HepG2 (cell line): ENCODE measurements around the gene PDS5B. TPM values are rescaled to one million over a fixed set of nuclear protein-coding genes. Genes with fewer than 3 reads are reported as not detected.

Experiments
- ADNP ChIP-seq: sonication (generic); formaldehyde crosslinking; IDR thresholded peaks from 2 replicates; pipeline ENCODE4 v1.4.0; 2020; ENCODE audit warnings: missing genetic modification reagents
- PPARG ChIP-seq: conservative IDR thresholded peaks from 2 replicates; pipeline ENCODE4 v1.6.1; 2016; ENCODE audit warnings: missing biosample characterization, missing genetic modification reagents
- THAP11 ChIP-seq: IDR thresholded peaks from 2 replicates; pipeline ENCODE4 v1.6.1; 2016; ENCODE audit warnings: missing biosample characterization, missing genetic modification reagents
- ZBTB3 ChIP-seq: sonication (generic); formaldehyde crosslinking; IDR thresholded peaks from 2 replicates; pipeline ENCODE4 v1.4.0; 2020; ENCODE audit warnings: low read depth, mild to moderate bottlenecking, moderate library complexity, missing genetic modification reagents, borderline replicate concordance
- ZIK1 ChIP-seq: sonication (generic); formaldehyde crosslinking; IDR thresholded peaks from 2 replicates; pipeline ENCODE4 v1.5.0; 2020; ENCODE audit warnings: mild to moderate bottlenecking, low read depth, missing genetic modification reagents, borderline replicate concordance
- ZNF788 ChIP-seq: sonication (generic); formaldehyde crosslinking; IDR thresholded peaks from 2 replicates; pipeline ENCODE4 v1.5.0; 2020; ENCODE audit warnings: mild to moderate bottlenecking, missing genetic modification reagents, borderline replicate concordance
- ZSCAN22 ChIP-seq: sonication (generic); formaldehyde crosslinking; IDR thresholded peaks from 2 replicates; pipeline ENCODE4 v1.4.0; 2020; ENCODE audit warnings: mild to moderate bottlenecking, missing genetic modification reagents
- polyA plus RNA-seq, 8 experiments: library from polyadenylated mRNA; depleted of rRNA in 3 of 8; stranded (reverse) in 7 of 8; unstranded in 1 of 8; fragments of >200 nt; fragmentation: Illumina TruSeq in 4 of 8; extraction: Trizol in 4 of 8; gene quantifications; 2 replicates each; pipeline versions ENCODE4 v1.2.1 to v1.2.3, GENCODE V29; 2011 to 2016; ENCODE audit warnings: low read depth in 4 of 8, missing spikeins in 1 of 8, mixed read lengths in 1 of 8; ENCODE audit not compliant: insufficient read depth in 1 of 8
- total RNA-seq, 5 experiments: library from RNA; depleted of rRNA; stranded (reverse); fragments of >200 nt; fragmentation: Illumina TruSeq; extraction: Trizol; gene quantifications; 2 replicates each; pipeline ENCODE4 v1.2.3, GENCODE V29; 2016; ENCODE audit warnings: low read depth in 1 of 5
- TF ChIP-seq, protein P1 (sequence below): sonication (generic); formaldehyde crosslinking; IDR thresholded peaks from 2 replicates; pipeline ENCODE4 v1.8.1; 2023; ENCODE audit warnings: mild to moderate bottlenecking, moderate library complexity, missing genetic modification reagents
- TF ChIP-seq, protein P2 (sequence below): sonication (generic); formaldehyde crosslinking; IDR thresholded peaks from 2 replicates; pipeline ENCODE4 v1.4.0; 2020; ENCODE audit warnings: mild to moderate bottlenecking, missing genetic modification reagents

The PDS5B gene
- total and polyA plus RNA-seq, 2 of the 13 experiments (the other 11 are each of a cell fraction or from before 2014, with no cell fraction given): 5.8 to 24.6 TPM

DNA sequence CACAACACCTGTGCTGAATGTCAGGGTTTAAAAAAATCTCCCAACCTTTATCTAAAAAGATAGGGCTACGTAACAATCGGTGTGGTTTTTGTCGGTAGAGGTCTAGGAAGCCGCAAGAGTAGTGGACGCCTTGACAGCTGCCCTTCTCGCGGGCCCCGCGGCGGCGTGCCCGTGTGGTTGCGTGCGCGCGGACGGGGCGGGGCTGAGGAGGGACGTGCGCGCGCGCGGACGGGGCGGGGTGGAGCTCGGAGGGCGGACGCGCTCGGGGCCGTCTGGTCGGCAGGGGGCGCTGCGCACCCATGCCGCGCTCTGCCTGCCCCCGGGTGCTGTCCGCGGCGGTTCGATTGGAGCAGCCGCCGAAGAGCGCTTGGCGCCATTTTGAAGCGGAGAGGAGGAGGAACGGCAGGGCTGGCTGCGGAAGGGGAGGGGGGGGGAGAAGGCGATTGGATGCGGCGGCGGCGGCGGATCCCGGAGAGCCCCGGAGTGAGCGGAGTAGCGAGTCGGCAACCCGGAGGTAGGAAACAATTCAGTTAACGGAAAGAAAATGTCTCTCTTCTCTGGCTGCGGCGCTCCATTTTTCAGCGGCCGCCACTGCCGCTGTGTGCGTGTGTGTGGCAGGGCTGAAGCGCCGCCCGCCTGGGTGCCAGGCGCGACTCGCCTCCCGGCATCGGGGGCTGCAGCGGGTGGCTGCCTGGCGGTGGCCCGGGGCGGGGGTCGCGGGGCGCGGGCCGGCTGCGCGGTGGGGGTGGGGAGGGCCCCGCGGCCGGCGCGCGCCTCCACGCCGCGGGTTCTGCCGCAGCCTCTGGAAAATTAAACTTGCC lies at the start of gene PDS5B (continued):
- TF ChIP-seq PPARG (no peak), ZSCAN22 (no peak), ZNF788 (CRISPR knock-in tag) (peak; percentile 76), ZIK1 (CRISPR knock-in tag) (0 out of 2 replicates have a peak, but pooled peaks have one; percentile 65), THAP11 (CRISPR knock-in tag) (peak; percentile 75), ZBTB3 (CRISPR knock-in tag) (no peak), ADNP (CRISPR knock-in tag) (no peak)
- TF ChIP-seq, protein P1, sequence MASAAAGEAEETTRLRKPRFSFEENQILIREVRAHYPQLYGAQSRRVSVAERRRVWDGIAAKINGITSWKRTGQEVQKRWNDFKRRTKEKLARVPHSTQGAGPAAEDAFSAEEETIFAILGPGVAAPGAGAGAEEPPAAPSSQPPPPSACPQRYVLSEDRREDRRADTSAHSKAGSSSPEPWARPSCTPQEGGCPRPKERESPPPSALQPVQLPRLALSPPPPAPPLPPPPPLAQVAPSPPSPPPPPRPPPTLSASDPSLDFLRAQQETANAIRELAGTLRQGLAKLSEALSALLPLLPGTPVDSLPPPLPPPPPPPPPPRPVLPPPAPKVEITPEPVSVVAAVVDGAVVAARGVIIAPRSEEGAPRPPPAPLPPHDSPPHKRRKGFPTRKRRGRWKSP: no peak
- TF ChIP-seq, protein P2, sequence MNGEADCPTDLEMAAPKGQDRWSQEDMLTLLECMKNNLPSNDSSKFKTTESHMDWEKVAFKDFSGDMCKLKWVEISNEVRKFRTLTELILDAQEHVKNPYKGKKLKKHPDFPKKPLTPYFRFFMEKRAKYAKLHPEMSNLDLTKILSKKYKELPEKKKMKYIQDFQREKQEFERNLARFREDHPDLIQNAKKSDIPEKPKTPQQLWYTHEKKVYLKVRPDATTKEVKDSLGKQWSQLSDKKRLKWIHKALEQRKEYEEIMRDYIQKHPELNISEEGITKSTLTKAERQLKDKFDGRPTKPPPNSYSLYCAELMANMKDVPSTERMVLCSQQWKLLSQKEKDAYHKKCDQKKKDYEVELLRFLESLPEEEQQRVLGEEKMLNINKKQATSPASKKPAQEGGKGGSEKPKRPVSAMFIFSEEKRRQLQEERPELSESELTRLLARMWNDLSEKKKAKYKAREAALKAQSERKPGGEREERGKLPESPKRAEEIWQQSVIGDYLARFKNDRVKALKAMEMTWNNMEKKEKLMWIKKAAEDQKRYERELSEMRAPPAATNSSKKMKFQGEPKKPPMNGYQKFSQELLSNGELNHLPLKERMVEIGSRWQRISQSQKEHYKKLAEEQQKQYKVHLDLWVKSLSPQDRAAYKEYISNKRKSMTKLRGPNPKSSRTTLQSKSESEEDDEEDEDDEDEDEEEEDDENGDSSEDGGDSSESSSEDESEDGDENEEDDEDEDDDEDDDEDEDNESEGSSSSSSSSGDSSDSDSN (CRISPR knock-in tag): peak; percentile 67; the same call in 1 of the 2 replicates
